OCI-M2 (cell line): ENCODE data around the gene CLEC4G.
"Not testable (repeated sequence)": the region's sequence is repeated elsewhere in the genome, so short reads cannot be mapped to it uniquely, and the experiment has no call there.

Experiments used
- DNase-seq: peaks from one replicate; lab custom pipeline; 2025; ENCODE audit not compliant: unreplicated experiment; lab: John Stamatoyannopoulos, UW

The CLEC4G gene, protein sequence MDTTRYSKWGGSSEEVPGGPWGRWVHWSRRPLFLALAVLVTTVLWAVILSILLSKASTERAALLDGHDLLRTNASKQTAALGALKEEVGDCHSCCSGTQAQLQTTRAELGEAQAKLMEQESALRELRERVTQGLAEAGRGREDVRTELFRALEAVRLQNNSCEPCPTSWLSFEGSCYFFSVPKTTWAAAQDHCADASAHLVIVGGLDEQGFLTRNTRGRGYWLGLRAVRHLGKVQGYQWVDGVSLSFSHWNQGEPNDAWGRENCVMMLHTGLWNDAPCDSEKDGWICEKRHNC

GRCh38 chr19:7732045-7732444, at the start of gene CLEC4G:
Gene CLEC4G, minus strand, starts transcription at chr19:7732110. Its CDS starts 8 bp downstream, at chr19:7732102.
- DNase-seq = no peak

- DNase-seq = no peak
Observed at GRCh38 chr19:7781157-7781556, 49.2 kb upstream of the CLEC4G start.

GRCh38 chr19:7779631-7780486, 47.9 kb upstream of the CLEC4G start:
- no peak for DNase-seq

- peak; percentile 10 for DNase-seq
Observed at GRCh38 chr19:7778081-7778480, 46.2 kb upstream of the CLEC4G start.

DNA sequence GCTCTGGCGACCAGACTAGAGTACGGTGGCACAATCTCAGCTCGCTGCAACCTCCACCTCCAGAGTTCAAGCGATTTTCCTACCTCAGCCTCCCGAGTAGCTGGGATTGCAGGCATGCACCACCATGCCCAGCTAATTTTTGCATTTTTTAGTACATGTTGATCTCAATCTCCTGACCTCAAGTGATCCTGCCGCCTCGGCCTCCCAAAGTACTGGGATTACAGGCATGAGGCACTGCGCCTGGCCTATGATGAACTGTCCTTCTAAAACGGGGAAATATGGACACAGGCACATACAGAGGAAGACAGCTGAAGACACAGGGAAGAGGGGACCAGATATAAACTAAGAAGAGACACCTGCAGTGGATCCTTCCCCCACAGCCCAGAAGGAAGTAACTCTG, 43.9 kb upstream of the CLEC4G start:
- no peak for DNase-seq

DNA sequence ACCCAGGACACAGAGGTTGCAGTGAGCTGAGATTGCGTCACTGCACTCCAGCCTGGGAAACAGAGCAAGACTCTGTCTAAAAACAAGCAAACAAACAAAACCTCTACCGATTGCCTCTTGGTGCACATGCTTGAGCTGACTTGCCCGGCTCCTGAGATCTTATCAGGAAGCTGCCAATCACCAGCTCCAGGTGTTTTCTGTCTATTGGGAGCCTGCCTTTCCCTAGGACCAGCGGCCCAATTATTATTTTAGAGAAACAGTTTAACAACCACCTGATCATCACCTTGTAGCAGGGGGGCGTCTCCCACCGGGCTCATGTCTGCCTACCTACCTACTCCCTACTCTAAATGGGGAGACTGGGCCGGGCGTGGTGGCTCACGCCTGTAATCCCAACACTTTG, 41.9 kb upstream of the CLEC4G start:
- no peak for DNase-seq

- DNase-seq = no peak
Observed at GRCh38 chr19:7772752-7773291, 40.9 kb upstream of the CLEC4G start.

DNA sequence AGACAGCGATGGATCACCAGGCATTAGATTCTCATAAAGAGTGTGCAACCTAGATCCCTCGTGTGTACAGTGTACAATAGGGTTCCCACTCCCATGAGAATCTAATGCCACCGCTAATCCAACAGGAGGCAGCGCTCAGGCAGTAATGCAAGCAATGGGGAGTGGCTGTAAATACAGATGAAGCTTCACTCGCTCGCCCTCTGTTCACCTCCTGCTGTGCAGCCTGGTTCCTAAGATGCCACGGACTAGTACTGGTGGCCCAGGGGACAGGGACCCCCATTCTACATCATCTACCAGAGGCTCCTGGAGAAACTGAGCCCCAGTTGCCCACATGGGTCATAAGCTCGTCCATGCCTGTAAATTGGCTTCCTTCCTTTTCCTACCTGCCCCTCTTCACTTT, 39.2 kb upstream of the CLEC4G start:
- DNase-seq = no peak

- no peak for DNase-seq
Observed at GRCh38 chr19:7769171-7769570, 37.3 kb upstream of the CLEC4G start.

DNA sequence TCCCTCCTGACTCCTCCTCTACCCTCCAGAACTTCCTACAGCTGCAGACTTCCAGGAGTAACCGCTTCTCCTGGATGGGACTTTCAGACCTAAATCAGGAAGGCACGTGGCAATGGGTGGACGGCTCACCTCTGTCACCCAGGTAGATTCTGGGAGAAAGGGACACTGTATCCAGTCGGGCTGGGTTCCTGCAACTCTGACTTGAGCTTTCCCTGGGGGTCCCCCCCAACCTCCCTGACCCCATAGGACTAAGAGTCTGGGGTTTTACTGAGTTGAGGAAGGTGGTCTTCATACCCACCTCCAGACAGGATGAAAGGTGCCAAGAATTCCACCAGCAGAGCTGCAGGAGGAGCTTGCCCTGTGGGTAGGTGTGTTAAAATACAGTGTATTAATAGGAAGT, 35.6 kb upstream of the CLEC4G start:
- no peak for DNase-seq

DNA sequence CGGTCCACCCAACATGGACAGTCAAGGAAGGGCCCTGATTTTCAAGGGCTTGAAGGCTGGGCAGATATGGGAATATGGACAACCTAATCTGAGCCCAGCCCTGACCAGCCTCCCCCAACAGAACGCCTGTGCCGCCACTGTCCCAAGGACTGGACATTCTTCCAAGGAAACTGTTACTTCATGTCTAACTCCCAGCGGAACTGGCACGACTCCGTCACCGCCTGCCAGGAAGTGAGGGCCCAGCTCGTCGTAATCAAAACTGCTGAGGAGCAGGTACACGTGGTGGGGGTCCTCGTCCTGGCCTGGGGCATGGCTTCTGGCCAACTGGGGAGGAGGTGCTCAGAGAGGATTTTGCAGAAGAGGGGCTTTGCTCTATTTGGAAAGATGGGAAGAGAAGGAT, 34.6 kb upstream of the CLEC4G start:
- no peak for DNase-seq

- DNase-seq = not testable (repeated sequence)
Observed at GRCh38 chr19:7765043-7765442, 33.1 kb upstream of the CLEC4G start.

- DNase-seq = not testable (repeated sequence)
Observed at GRCh38 chr19:7764157-7764556, 32.2 kb upstream of the CLEC4G start.

DNA sequence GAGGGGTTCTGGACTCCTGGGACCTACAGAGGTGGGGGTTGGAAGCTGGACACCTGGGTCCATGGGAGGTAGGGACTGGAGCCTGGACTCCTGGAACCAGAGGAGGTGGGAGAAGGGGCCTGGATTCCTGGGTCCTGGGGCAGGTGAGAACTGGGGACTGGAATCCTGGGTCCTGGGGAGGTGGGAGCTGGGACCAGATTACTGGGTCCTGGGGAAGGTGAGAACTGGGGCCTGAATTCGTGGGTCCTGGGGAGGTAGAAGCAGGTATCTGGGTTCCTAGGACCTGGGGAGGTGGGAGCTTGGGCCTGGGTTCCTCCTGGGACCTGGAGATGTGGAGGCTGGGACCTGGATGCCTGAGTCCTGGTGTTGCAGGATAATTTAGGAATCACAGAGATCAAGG, 31.8 kb upstream of the CLEC4G start:
- DNase-seq = no peak

DNA sequence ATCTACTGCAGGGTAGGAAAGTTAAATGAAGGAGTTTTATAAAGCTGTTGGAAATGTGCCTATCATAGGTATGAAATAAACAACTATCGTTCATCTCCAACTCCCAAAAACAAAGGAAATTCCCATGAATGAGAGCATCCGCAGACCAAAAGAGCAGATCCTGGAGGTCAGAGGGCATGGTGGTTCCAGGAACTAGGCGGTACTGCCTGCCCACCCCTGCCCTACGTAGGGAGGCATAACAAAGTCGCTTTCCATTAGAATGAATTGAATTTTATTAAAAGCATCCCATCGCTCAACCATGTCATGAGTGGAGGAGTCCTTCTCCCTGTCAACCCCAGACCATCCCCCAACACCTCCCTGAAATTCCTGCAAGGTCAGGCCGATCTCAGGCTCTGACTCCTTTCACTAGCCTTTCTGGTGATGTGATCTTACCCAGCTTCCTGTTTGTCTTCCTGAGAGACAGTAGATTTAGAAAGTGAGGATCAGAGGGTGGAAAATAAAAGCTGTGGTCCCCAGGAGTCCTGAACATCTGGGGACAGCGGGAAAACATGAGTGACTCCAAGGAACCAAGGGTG, 30.9 kb upstream of the CLEC4G start, which contains the start of gene CLEC4M:
Gene CLEC4M (plus strand): TSS at position 525 of the 575 bp plus-strand sequence. CDS start 24 bp downstream, at position 549.
- no peak for DNase-seq

GRCh38 chr19:7759156-7759555, 27.2 kb upstream of the CLEC4G start:
- DNase-seq = no peak

DNA sequence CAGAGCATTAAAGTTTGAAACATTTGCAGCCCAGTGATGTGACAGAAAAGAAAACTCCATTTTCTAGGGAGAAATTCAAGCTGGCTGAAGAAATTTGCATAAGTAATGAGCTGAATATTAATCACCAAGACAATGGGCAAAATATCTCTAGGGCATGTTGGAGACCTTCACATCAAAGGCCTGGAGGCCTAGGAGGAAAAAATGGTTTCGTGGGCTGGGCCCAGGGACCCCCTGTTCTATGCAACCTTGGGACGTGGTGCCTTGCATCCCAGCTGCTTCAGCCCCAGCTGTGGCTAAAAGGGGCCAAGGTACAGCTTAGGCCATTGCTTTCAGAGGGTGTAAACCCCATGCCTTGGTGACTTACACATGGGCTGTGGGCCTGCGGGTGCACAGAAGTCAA, 25.4 kb upstream of the CLEC4G start:
- DNase-seq = no peak

- DNase-seq = no peak
Observed at GRCh38 chr19:7756258-7756657, 24.3 kb upstream of the CLEC4G start.

GRCh38 chr19:7751157-7751783, 19.4 kb upstream of the CLEC4G start:
- DNase-seq = no peak

GRCh38 chr19:7748756-7749155, 16.8 kb upstream of the CLEC4G start:
- DNase-seq = no peak

DNA sequence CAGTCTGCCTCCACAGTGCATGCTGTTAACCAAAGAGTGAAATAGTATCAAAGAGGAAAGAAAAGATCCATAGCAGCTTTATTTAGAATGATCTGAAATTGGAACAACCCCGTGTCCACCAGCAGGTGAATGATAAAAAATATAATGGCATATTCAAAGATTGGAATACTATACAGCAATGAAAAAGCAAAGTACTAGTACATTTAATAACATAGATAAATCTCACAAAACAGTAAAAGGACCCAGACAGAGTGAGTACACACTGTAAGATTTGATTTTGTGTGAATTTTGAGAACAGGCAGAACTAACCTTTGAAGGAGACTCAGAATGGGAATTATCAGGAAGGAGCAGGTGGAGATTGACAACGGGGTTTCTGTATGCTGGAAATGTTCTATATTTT, 16.3 kb upstream of the CLEC4G start:
- DNase-seq = no peak
